COLO668 (cell line): ENCODE measurements around the gene ATXN7L3.
A peak's percentile ranks its signal among the peaks of the same experiment; 100 is the strongest.

Experiments used
- DNase-seq: peaks from one replicate; lab custom pipeline; 2025; ENCODE audit not compliant: unreplicated experiment; lab: John Stamatoyannopoulos, UW

The ATXN7L3 gene

DNA sequence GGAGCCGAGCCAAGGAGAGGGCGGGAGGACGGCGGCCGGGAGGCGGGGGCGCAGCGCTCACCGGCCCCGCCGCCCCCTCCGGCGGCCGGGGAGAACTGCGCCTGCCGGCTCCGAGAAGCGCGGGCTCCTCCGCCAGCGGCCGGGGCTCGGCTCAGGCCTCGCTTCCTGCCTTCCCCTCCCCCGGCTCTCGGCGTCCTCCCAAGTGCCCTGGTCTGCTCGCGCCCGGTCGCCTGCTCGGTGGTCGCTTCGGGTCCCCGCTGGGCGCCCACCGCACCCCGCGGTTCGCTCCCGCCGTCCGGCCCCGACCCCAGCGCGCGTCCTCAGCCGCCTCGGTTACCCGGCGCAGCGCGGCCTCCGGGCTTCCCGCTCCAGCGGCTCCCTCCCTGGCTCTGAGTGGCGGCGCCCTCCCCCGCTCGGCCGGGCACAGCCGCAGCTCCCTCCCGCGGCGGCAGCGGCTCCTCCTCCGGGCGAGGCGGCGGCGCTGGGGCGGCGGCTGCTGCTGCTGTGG is 19.5 kb upstream of the ATXN7L3 start:
- DNase-seq, result peak; percentile 78

DNA sequence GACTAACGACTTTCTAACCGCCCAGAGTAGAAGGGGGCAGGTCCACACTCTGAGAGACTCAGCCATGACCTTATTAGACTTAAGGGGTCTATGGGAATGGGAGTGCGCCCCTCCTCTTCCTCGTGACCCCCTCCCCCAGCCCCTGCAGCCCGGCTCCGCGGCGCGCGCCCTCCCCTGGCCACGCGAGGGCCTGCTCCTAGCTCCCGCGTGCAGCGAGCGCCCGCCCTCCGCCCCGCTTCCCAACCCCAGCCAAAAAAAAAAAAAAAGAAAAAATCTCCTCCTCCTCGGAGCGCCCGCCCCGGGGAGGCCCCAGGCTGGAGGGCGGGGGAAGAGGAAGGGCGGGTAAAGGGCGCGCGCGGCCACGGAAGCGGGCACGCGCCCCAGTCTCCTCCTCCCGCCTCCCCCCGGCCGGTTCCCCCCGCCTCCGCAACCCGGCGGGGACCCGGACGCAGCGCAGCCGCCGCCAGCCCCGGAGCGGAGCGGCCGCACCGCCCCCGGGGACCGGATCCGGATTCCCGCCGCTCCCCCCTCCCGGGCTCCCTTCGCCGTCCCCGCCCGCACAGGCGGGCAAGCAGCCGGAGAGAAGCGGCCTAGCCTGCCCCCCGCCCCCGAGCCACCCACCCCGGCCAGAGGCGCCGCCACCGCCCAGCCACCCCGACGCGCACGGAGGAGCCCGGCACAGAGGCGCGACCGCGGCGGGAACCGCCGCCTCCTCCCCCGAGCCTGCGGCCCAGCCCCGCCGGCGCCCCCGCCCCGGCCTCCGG is 18.8 kb upstream of the ATXN7L3 start:
- DNase-seq, result peak; percentile 88

GRCh38 chr17:44217738-44218343 is 18.2 kb upstream of the ATXN7L3 start:
- DNase-seq, result no peak

DNA sequence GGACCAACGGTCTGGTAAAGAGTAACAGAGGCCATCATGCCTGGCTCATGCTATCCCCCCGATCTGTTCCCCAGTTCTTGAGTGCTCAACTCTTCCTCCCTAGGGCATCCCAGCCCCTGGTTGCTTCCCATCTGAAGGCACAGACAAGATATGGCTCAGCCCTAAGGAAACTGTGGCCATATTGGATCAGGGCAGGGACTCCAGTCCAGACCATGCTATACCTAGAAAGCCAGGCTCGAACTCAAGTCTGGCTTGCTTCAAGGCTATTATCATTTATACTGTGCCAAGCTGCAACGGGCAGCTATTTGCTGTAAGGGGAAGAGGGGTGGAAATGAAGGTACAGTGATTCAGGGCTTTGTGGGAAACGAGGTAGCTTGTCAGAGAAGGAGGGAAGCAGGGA is 17.0 kb upstream of the ATXN7L3 start:
- no peak for DNase-seq

DNA sequence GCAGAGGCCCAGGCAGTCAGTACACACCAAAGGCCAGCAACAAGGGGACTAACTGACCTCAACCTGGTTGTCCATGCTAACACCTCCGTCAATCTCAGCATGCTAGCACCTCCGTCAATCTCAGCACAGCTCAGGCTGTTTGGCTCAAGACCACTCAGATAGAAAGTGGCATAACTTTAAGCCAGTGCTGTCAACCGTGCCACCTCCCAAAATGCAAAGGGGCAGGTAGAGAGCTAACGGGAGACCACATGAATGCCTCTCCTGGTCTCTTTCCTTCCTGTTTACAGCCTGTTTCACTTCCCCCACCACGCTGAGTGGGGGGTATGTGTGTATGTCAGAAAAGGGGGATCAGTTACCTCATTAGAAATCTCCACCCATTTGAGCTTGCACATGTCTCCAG is 16.5 kb upstream of the ATXN7L3 start:
- DNase-seq, result no peak

DNA sequence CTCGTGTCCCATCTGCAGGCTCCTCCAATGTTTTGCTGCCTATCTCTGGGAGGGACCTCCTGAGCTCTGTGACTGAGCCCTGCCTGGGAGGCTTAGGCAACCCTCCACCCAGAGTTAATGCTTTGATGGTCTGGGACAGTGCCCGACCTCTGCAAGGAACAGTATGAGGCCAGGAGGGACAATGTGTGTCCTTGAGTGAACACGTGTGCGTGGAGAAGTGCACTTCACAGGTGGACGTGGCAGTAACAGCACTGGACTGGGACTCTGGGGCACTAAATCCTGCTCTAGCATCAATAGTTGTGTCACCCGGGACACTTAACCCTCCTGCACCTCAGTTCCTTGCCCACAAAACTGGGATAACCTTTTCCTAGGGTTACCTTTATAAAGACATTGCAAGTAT is 15.2 kb upstream of the ATXN7L3 start:
- no peak for DNase-seq

DNA sequence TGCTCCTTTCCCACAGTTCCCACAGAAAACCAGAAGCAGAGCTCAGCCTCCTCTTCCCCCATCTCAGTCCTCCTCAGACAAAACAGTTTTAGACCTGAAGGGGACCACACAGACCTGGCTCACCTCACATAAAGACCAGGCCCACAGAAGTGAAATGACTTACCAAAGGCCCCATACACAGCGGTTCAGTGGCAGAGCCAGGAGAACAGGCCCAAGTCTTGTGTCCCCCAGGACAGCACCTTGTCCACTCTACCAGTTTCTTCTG is 14.5 kb upstream of the ATXN7L3 start:
- DNase-seq, result no peak

GRCh38 chr17:44213403-44214229 is 13.9 kb upstream of the ATXN7L3 start:
- no peak for DNase-seq

DNA sequence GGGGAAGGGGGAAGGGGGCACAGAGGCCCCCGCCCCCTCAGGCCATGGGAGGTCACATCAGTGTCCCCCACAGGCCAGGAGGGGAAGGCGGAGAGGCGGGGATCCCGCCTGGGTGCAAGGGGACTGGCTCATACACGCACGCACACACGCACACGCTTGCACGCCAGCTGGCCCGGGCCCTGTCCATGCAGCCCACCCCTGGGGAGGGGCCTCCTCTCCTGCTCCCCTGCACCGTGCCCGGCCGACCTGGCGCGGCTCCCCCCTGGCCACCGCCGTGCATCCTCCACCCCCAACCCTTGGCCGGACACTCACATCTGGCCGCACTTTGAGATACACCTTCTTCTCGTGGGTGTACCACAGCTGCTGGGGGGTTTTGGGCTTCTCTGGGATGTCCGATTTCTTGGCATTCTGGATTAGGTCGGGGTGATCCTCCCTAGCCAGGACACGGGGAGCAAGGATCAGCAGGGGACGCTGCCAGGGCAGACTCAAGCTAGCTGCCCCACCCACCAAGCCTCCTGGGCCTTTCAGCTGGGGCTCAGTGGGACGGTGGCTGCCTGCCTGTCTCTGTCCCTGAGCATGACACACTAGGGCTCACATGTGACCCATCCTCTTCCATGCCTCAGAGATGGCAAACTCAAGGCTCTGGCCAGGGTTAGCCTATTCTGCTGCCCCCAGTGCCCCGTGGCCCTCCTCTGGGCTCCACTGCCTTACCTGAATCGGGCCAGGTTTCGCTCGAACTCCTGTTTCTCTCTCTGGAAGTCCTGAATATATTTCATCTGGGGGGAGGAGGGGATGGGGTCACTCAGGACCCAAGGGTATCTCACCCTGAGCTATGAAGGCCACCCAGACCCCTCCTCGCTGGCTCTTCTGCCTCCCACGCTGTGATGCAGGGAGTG is 13.1 kb upstream of the ATXN7L3 start:
- DNase-seq, result no peak

- DNase-seq, result no peak
These were observed 11.9 kb upstream of the ATXN7L3 start for GRCh38 chr17:44211281-44212265.

DNA sequence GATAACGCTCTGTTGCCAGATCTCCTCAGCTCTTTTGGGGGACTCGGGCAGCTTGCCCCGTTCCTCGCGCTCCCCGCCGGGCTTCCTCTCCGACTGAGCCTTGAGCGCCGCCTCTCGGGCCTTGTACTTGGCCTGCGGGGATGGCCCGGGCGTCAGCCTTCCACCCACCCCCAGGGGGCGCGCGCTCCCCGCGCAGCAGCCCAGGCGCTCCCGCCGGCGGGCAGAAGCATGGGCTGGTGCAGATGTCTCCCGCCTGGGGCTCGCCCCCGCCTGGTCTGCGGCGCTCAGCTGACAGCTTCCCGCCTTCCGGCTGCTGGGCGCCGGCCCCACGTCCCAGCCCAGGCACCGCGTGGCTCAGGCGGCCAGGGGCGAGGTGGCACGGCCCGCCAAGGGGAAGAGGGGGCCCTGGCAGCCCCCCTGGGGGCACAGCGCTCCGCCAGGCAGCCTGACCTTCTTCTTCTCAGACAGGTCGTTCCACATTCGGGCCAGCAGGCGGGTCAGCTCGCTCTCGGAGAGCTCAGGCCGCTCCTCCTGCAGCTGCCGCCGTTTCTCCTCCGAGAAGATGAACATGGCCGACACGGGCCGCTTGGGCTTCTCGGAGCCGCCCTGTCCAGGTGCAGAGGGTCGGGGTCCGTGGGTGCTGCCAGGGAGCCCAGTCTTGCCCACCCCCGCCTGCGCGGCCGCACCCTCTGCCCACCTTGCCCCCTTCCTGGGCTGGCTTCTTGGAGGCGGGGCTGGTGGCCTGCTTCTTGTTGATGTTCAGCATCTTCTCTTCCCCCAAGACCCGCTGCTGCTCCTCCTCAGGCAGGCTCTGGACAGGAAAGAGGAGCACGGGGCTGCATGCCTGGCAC is 10.9 kb upstream of the ATXN7L3 start:
- peak; percentile 82 for DNase-seq

DNA sequence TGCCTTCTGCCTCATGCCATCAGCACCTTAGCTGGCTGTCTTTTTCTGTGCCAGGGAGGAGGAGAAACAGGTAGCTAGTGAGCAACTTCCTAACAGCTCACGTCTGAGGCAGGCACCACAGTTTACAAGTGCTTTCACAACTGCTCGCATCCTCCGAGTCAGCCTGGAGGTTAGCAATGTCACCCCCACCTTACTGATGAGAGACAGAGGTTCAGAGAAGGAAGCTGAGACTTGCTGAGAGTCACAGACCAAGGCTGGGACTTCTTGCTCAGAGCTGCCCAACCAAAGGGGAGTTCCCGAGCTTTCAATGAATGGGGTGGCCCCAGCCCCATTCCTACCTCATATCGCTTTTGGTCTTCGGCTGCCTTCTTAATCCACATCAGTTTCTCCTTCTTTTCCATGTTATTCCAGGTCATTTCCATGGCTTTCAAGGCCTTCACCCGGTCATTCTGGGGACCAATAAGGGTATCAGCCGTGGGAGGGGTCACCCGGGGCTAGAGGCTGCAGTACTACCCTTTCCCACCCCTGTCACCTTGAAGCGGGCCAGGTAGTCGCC is 10.2 kb upstream of the ATXN7L3 start:
- DNase-seq, result no peak

- no peak for DNase-seq
These were observed 8.1 kb upstream of the ATXN7L3 start for GRCh38 chr17:44207743-44208142.

DNA sequence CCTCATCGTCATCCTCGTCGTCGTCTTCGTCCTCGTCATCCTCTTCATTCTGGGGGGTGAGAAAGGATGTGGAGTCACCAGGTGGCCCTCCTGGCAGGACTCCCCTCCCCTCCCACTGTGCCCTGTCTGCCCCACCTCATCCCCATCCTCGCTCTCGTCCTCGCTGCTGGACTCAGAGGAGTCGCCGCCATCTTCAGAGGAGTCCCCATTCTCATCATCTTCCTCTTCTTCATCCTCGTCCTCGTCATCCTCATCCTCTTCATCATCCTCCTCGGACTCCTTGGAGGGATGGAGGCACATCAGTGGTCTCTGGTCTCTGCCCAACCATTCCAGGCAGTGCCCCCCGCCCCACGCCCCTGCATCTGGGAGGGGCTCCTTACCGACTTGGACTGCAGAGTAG is 7.6 kb upstream of the ATXN7L3 start:
- DNase-seq, result no peak

DNA sequence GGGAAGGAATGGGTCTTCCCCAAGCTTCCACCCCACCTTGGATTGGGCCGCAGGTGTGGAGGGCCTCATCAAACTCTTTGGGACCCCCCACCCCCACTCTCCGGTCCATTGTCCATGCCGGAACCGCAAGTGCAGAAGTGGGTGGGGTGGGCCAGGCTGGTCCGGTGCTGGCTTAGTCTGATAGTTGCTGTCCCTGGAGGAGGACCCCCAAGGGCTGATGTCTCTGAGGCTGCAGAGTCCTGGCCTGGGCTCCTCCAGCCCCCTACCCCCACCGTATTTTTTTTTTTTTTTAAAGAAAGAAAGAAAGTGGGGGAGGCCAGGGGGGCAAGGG is 7.1 kb upstream of the ATXN7L3 start:
- DNase-seq, result no peak

DNA sequence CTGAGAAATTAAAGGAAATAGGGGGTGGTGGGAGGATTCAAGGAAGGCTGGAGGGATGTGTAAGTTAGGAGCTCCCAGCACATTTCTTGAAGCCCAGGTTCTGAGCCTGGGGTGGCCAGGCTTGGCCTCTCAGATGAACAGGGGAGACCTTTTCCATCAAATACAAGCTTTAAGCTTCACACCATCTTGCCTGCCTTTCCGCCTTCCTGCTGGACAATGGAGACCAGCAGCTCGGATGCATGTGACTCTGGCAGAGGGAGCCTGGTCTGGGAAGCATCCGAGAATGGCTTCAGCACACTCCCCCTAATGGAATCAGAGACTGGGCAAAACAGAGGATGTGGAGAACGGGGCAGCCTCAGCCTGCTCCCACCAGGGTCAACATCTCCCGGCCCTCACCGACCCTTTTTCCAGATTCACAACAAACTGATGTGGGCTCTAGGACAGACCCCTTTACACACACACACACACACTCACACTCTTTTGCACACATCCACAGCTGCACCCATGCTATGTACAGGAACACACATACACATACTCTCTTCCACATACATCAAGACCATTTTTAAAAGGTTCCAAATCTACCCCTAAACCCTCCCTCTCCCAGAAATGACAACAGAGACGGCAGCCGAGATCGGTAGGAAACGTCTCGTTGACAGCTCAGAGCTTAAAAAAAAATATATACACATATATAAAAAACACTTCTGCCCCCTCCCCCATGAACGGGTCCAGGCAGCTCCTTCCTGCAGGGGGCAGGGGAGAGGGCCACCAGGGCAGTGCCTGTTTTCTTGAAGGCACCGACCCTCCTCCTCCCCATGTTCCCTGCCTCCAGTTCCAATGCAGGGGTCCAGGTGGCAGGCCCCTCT is 6.5 kb upstream of the ATXN7L3 start:
- DNase-seq, result no peak

DNA sequence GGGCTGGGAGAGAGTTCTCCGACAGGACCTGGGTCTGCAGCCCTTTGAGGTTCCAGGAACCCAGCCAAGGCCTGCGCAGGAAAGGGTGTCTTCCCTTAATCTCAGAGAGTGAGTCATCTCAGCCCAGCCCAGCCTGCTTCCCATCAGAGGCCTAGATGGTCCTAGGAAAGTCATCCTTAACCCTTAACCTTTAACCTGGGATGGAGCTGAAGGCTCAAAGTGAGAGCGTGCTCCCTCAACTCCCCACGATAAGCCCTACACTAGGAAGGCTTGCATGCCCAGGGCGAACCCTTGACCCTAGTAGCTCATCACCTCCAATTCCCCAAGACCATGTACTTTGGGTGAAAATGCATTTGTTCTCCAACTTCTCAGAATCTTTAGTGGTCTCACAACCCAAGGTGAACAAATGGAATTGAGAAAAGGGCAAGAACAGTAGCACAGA is 4.8 kb upstream of the ATXN7L3 start:
- peak; percentile 2 for DNase-seq
